K562 (cell line): ENCODE results near the gene MGAT4B.

ENCODE experiments used
- CBFB ChIP-seq: sonication (generic); formaldehyde crosslinking; IDR thresholded peaks from 2 replicates; pipeline ENCODE4 v1.4.0; 2020; ENCODE audit warnings: mild to moderate bottlenecking, missing genetic modification reagents
- CHD2 ChIP-seq: IDR thresholded peaks from 2 replicates; pipeline ENCODE4 v1.6.1; 2011; ENCODE audit warnings: low read depth, low read length
- CTCF ChIP-seq, 3 experiments: IDR thresholded peaks in 2 of 3; conservative IDR thresholded peaks in 1 of 3; 2 replicates each; pipeline ENCODE4 v1.5.1; 2011 to 2012; ENCODE audit warnings: low read length in 3 of 3, mild to moderate bottlenecking in 3 of 3, control low read depth in 2 of 3, improper control_type of control experiment in 1 of 3, inconsistent platforms in 1 of 3, low read depth in 1 of 3, mixed read lengths in 1 of 3, moderate library complexity in 1 of 3; ENCODE audit not compliant: insufficient read depth in 2 of 3
- KDM2B ChIP-seq: fragments of 250-450 bp; sonication (Bioruptor Pico); IDR thresholded peaks from 2 replicates; pipeline ENCODE4 v1.8.0; 2021; ENCODE audit warnings: mild to moderate bottlenecking, moderate library complexity
- LEF1 ChIP-seq: fragments of 450-650 bp; IDR thresholded peaks from 2 replicates; pipeline ENCODE4 v1.6.1; 2016; ENCODE audit warnings: mild to moderate bottlenecking
- NFXL1 ChIP-seq: fragments of 450-650 bp; formaldehyde crosslinking; IDR thresholded peaks from 2 replicates; pipeline ENCODE4 v1.4.0; 2021; ENCODE audit warnings: mild to moderate bottlenecking
- POLR2A ChIP-seq: fragments of 450-650 bp; conservative IDR thresholded peaks from 2 replicates; pipeline ENCODE4 v1.6.1; 2016
- POLR2AphosphoS5 ChIP-seq: IDR thresholded peaks from 2 replicates; pipeline ENCODE4 v1.6.1; 2011; ENCODE audit warnings: mild to moderate bottlenecking, low read depth, low read length, moderate library complexity; ENCODE audit not compliant: control insufficient read depth, insufficient read depth
- RAD21 ChIP-seq, 2 experiments: fragments of 250-450 bp in 1 of 2; fragments of 450-650 bp in 1 of 2; sonication (Bioruptor Pico) in 1 of 2; formaldehyde crosslinking in 1 of 2; IDR thresholded peaks in 1 of 2; conservative IDR thresholded peaks in 1 of 2; 2 replicates each; pipeline versions ENCODE4 v1.4.0 to v1.8.0; 2020 to 2022; ENCODE audit warnings: mild to moderate bottlenecking in 2 of 2, moderate library complexity in 1 of 2
- SETDB1 ChIP-seq: IDR thresholded peaks from one replicate; pipeline ENCODE4 v1.6.1; 2012; ENCODE audit warnings: low read length, control low read depth, inconsistent platforms
- TRIM28 ChIP-seq: fragments of 450-650 bp; IDR thresholded peaks from 2 replicates; pipeline ENCODE4 v1.6.1; 2017
- XRCC3 ChIP-seq: fragments of 450-650 bp; IDR thresholded peaks from 2 replicates; pipeline ENCODE4 v1.6.1; 2017; ENCODE audit warnings: mild to moderate bottlenecking, moderate library complexity
- TF ChIP-seq, protein P1 (sequence below): fragments of 250-450 bp; sonication (Bioruptor Pico); IDR thresholded peaks from 2 replicates; pipeline ENCODE4 v1.5.0; 2020; ENCODE audit warnings: mild to moderate bottlenecking, borderline replicate concordance

GRCh38 chr5:179780362-179780761, 26.3 kb downstream of the MGAT4B start:
- TF ChIP-seq CHD2, result no peak
- no peak for TF ChIP-seq RAD21 (CRISPR knock-in tag; conservative IDR thresholded peaks at IDR 0.05 in 1 of 2, IDR thresholded peaks at IDR 0.05 in 1 of 2)
- no peak for TF ChIP-seq POLR2A
- TF ChIP-seq NFXL1 (CRISPR knock-in tag), result no peak
- TF ChIP-seq CBFB (CRISPR knock-in tag), result no peak
- TF ChIP-seq POLR2AphosphoS5, result no peak
- no peak for TF ChIP-seq CTCF (IDR thresholded peaks at IDR 0.05 in 2 of 3, conservative IDR thresholded peaks at IDR 0.05 in 1 of 3; ENCODE audit: insufficient read depth in 2 of 3, low read depth in 1 of 3, low read length in 3 of 3)
- TF ChIP-seq SETDB1, result no peak
- no peak for TF ChIP-seq KDM2B (CRISPR knock-in tag)
- TF ChIP-seq LEF1, result no peak
- TF ChIP-seq TRIM28, result no peak
- TF ChIP-seq, protein P1, sequence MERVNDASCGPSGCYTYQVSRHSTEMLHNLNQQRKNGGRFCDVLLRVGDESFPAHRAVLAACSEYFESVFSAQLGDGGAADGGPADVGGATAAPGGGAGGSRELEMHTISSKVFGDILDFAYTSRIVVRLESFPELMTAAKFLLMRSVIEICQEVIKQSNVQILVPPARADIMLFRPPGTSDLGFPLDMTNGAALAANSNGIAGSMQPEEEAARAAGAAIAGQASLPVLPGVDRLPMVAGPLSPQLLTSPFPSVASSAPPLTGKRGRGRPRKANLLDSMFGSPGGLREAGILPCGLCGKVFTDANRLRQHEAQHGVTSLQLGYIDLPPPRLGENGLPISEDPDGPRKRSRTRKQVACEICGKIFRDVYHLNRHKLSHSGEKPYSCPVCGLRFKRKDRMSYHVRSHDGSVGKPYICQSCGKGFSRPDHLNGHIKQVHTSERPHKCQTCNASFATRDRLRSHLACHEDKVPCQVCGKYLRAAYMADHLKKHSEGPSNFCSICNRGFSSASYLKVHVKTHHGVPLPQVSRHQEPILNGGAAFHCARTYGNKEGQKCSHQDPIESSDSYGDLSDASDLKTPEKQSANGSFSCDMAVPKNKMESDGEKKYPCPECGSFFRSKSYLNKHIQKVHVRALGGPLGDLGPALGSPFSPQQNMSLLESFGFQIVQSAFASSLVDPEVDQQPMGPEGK (CRISPR knock-in tag), result no peak
- no peak for TF ChIP-seq XRCC3
